ENCODE data around the gene CFAP410. TPM values are rescaled to one million over a fixed set of nuclear protein-coding genes. Genes with fewer than 3 reads are reported as not detected.
A peak's percentile ranks its signal among the peaks of the same experiment; 100 is the strongest.

CFAP410 gene
- total RNA-seq, 1 experiment from 2014 or later, result 16.5 TPM

DNA sequence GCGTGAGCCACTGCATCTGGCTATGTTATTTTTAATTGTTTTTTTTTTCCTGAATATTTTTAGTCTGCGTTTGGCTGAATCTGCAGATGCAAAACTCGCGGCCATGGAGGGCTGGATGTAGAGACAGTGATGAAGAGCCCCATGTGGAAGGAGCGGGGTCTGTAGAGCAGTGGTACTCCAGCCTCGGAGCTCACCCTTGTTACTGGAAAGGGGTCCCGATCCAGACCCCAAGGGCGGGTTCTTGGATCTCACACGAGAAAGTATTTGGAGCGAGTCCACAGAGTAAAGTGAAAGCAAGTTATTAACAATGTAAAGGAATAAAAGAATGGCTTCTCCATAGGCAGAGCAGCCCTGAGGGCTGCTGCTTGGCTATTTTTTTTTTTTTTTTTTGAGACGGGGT is 17.0 kb upstream of the CFAP410 start:
- Mint-ChIP-seq H3K4me3 (ENCODE audit: unreplicated experiment) (no peak overlapping the region), H3K27me3 (ENCODE audit: insufficient read depth, unreplicated experiment) (no peaks in the 10 kb centered on the region), H3K9me3 (ENCODE audit: unreplicated experiment) (no peaks in the 10 kb centered on the region), H3K4me1 (ENCODE audit: low read depth, unreplicated experiment) (no peaks in the 10 kb centered on the region), H3K27ac (ENCODE audit: unreplicated experiment) (no peak overlapping the region), H3K36me3 (ENCODE audit: insufficient read depth, unreplicated experiment) (no peaks in the 10 kb centered on the region)
- Histone ChIP-seq H3K36me3 (ENCODE audit: control insufficient read depth, insufficient read depth, low read length) (no peaks in the 10 kb centered on the region), H3K27me3 (replicated peaks; ENCODE audit: control insufficient read depth, insufficient read depth, low read length) (no peaks in the 10 kb centered on the region), H3K4me1 (no peaks in the 10 kb centered on the region), H3K9me3 (no peaks in the 10 kb centered on the region), H3K4me3 (ENCODE audit: low read depth, low read length) (no peak overlapping the region)
- POLR2A ChIA-PET, result no interaction called here
- CTCF ChIA-PET, result no interaction called here
- BruUV-seq (replicated peaks), result no TSS peak
- intact Hi-C loops (cut with micrococcal nuclease; ENCODE audit: unreplicated experiment), result no loop called here
- no peak for TF ChIP-seq CTCF (IDR thresholded peaks at IDR 0.05; ENCODE audit: insufficient read depth in 1 of 2, low read depth in 1 of 2, low read length in 1 of 2, severe bottlenecking in 1 of 2, unreplicated experiment in 1 of 2)
- DNase-seq, result no peak

GRCh38 chr21:44354775-44355771 is 15.9 kb upstream of the CFAP410 start:
- no peaks in the 10 kb centered on the region for H3K9me3 ChIP-seq
- BruUV-seq (replicated peaks), result no TSS peak
- Mint-ChIP-seq H3K9me3 (ENCODE audit: unreplicated experiment) (no peaks in the 10 kb centered on the region), H3K27ac (ENCODE audit: unreplicated experiment) (peak overlapping the region; percentile 10), H3K27me3 (ENCODE audit: insufficient read depth, unreplicated experiment) (no peaks in the 10 kb centered on the region), H3K4me3 (ENCODE audit: unreplicated experiment) (no peak overlapping the region), H3K4me1 (ENCODE audit: low read depth, unreplicated experiment) (no peaks in the 10 kb centered on the region), H3K36me3 (ENCODE audit: insufficient read depth, unreplicated experiment) (no peaks in the 10 kb centered on the region)
- H3K4me3 ChIP-seq (ENCODE audit: low read depth, low read length), result no peak overlapping the region
- intact Hi-C loops (cut with micrococcal nuclease; ENCODE audit: unreplicated experiment), result no loop called here
- no peaks in the 10 kb centered on the region for H3K36me3 ChIP-seq (ENCODE audit: control insufficient read depth, insufficient read depth, low read length)
- CTCF ChIA-PET, result no interaction called here
- no peaks in the 10 kb centered on the region for H3K4me1 ChIP-seq
- no peaks in the 10 kb centered on the region for H3K27me3 ChIP-seq (replicated peaks; ENCODE audit: control insufficient read depth, insufficient read depth, low read length)
- POLR2A ChIA-PET, result no interaction called here
- peak in 1 of 2 experiments; percentile 28 for DNase-seq
- TF ChIP-seq CTCF (IDR thresholded peaks at IDR 0.05; ENCODE audit: insufficient read depth in 1 of 2, low read depth in 1 of 2, low read length in 1 of 2, severe bottlenecking in 1 of 2, unreplicated experiment in 1 of 2), result no peak

DNA sequence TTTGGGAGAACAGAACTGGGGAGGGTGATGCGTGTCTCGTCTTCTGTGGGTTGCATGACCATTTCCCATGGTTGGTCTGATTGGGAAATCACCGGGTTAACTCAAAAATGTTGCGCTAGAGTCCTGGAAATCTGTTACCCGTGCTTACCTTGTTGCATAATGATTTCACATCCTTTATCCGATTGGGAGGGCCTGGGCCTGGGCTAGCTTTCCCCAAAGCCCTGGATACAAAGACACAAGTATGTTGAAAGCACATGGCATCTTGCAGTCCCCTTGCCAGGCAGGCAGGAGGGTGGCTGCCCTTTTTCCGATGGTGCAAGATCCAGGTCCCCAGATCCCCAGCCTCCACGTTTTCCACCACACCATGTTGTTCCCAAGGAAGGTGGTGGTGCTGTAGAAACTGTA is 14.8 kb upstream of the CFAP410 start:
- no peak for DNase-seq
- H3K9me3 Mint-ChIP-seq (ENCODE audit: unreplicated experiment), result no peaks in the 10 kb centered on the region
- CTCF ChIA-PET, result interaction anchor here (0.7 kb wide), 1 partner anchor 9 kb away, joined by 3 read pairs; no protein-coding TSS in a partner anchor
- H3K36me3 Mint-ChIP-seq (ENCODE audit: insufficient read depth, unreplicated experiment), result no peaks in the 10 kb centered on the region
- H3K4me1 Mint-ChIP-seq (ENCODE audit: low read depth, unreplicated experiment), result no peaks in the 10 kb centered on the region
- H3K4me3 Mint-ChIP-seq (ENCODE audit: unreplicated experiment), result no peak overlapping the region
- no peaks in the 10 kb centered on the region for H3K36me3 ChIP-seq (ENCODE audit: control insufficient read depth, insufficient read depth, low read length)
- no peak overlapping the region for H3K4me3 ChIP-seq (ENCODE audit: low read depth, low read length)
- no peaks in the 10 kb centered on the region for H3K27me3 ChIP-seq (replicated peaks; ENCODE audit: control insufficient read depth, insufficient read depth, low read length)
- POLR2A ChIA-PET, result no interaction called here
- H3K9me3 ChIP-seq, result no peaks in the 10 kb centered on the region
- no peaks in the 10 kb centered on the region for H3K27me3 Mint-ChIP-seq (ENCODE audit: insufficient read depth, unreplicated experiment)
- no peak for TF ChIP-seq CTCF (IDR thresholded peaks at IDR 0.05; ENCODE audit: insufficient read depth in 1 of 2, low read depth in 1 of 2, low read length in 1 of 2, severe bottlenecking in 1 of 2, unreplicated experiment in 1 of 2)
- no peaks in the 10 kb centered on the region for H3K4me1 ChIP-seq
- no TSS peak for BruUV-seq (replicated peaks)
- intact Hi-C loops (cut with micrococcal nuclease; ENCODE audit: unreplicated experiment), result no loop called here
- peak overlapping the region; percentile 10 for H3K27ac Mint-ChIP-seq (ENCODE audit: unreplicated experiment)

Measured in Caco-2 (cell line).